Measurements from ENCODE around the gene CDH7. TPM values are rescaled to one million over a fixed set of nuclear protein-coding genes. Genes with fewer than 3 reads are reported as not detected.
A peak's percentile ranks its signal among the peaks of the same experiment; 100 is the strongest.

Gene CDH7, protein sequence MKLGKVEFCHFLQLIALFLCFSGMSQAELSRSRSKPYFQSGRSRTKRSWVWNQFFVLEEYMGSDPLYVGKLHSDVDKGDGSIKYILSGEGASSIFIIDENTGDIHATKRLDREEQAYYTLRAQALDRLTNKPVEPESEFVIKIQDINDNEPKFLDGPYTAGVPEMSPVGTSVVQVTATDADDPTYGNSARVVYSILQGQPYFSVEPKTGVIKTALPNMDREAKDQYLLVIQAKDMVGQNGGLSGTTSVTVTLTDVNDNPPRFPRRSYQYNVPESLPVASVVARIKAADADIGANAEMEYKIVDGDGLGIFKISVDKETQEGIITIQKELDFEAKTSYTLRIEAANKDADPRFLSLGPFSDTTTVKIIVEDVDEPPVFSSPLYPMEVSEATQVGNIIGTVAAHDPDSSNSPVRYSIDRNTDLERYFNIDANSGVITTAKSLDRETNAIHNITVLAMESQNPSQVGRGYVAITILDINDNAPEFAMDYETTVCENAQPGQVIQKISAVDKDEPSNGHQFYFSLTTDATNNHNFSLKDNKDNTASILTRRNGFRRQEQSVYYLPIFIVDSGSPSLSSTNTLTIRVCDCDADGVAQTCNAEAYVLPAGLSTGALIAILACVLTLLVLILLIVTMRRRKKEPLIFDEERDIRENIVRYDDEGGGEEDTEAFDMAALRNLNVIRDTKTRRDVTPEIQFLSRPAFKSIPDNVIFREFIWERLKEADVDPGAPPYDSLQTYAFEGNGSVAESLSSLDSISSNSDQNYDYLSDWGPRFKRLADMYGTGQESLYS
- not detected in 2 replicates for total RNA-seq

DNA sequence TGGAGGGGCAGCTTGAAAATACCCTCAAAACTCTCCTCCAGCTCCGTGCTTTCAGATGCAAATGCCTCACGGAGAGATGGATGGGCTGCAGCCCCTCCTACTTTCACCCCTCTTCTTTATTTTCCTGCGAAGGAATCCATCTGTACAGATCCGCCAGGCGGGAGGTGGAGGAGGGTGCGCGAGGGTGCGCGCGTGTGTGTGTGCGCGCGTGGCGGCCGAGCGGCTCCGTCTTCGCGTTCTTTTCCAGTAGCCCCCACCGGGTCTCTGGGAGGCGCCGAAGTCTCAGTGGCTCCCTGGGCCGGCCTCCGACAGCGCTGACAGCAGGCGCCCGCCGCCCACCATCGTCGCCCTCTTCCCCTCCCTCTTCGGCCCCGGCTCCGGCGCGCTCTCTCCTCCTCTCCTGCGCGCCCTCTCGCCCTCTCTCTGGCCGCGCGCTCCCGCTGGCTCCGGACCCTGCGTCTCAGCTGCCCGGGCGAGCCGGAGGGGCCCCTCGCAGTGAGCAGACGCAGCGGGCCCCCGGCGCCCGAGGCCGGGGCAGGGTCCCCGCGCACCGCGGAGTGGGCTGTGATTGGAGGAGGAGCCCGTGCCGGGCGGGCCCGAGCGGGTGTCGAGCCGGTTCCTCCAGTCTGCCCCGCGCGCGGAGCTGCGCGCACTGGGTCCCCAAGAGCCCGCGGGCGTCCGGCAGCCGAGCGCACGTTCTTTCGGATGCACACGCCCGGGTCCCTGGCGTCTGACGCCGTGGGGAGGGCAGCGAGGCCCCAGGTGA is at the start of gene CDH7:
Gene CDH7 (plus strand): TSS at position 624 of the 766 bp plus-strand sequence. CDS start 11,831 bp downstream, outside the sequence.
- Histone ChIP-seq H3K36me3 (ENCODE audit: insufficient read depth, low read length) (no peaks in the 10 kb centered on the region), H3K4me1 (ENCODE audit: insufficient read depth, low read length) (no peaks in the 10 kb centered on the region), H3K27ac (ENCODE audit: low read depth, low read length) (no peak within 1 kb of the TSS), H4K20me1 (ENCODE audit: insufficient read depth, low read length) (no peaks in the 10 kb centered on the region), H2AFZ (ENCODE audit: low read length) (no peak within 1 kb of the TSS), H3K79me2 (ENCODE audit: insufficient read depth, low read length) (no peaks in the 10 kb centered on the region), H3K27me3 (ENCODE audit: insufficient read depth, low read length) (no peaks in the 10 kb centered on the region), H3K4me3 (ENCODE audit: insufficient read depth, low read length) (no peak within 1 kb of the TSS), H3K4me2 (ENCODE audit: insufficient read depth, low read length) (no peak within 1 kb of the TSS), H3K9me3 (ENCODE audit: low read depth, low read length) (no peaks in the 10 kb centered on the region)
- DNase-seq (ENCODE audit: insufficient read length, low spot score, missing footprints): peak; percentile 27
- TF ChIP-seq, protein P1, sequence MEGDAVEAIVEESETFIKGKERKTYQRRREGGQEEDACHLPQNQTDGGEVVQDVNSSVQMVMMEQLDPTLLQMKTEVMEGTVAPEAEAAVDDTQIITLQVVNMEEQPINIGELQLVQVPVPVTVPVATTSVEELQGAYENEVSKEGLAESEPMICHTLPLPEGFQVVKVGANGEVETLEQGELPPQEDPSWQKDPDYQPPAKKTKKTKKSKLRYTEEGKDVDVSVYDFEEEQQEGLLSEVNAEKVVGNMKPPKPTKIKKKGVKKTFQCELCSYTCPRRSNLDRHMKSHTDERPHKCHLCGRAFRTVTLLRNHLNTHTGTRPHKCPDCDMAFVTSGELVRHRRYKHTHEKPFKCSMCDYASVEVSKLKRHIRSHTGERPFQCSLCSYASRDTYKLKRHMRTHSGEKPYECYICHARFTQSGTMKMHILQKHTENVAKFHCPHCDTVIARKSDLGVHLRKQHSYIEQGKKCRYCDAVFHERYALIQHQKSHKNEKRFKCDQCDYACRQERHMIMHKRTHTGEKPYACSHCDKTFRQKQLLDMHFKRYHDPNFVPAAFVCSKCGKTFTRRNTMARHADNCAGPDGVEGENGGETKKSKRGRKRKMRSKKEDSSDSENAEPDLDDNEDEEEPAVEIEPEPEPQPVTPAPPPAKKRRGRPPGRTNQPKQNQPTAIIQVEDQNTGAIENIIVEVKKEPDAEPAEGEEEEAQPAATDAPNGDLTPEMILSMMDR (IDR thresholded peaks at IDR 0.05; ENCODE audit: extremely low read depth, low read depth, low read length): no peak

DNA sequence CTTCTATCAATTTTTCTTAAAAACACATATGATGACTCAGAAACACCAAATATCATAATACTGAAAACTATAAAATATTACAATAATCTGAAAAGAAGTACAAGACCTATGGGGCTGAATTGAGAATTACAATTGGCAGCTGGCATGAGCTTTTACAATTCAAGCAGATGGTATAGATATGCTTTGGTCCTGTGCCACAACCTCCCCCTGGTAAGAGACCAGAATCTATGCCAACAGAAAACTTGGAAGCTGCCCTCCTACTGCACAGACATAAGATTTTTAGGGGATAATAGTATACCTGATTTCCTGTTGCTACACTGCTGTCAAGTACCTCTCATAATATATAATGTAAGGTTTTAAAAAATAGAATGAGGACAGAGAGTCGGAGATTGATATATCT is 46.8 kb upstream of the CDH7 start:
- no peaks in the 10 kb centered on the region for H3K4me1 ChIP-seq (ENCODE audit: insufficient read depth, low read length)
- no peak for DNase-seq (ENCODE audit: insufficient read length, low spot score, missing footprints)
- no peaks in the 10 kb centered on the region for H3K79me2 ChIP-seq (ENCODE audit: insufficient read depth, low read length)
- H3K4me2 ChIP-seq (ENCODE audit: insufficient read depth, low read length): no peak overlapping the region
- H3K36me3 ChIP-seq (ENCODE audit: insufficient read depth, low read length): no peaks in the 10 kb centered on the region
- no peak overlapping the region for H3K4me3 ChIP-seq (ENCODE audit: insufficient read depth, low read length)
- no peaks in the 10 kb centered on the region for H3K27me3 ChIP-seq (ENCODE audit: insufficient read depth, low read length)
- no peaks in the 10 kb centered on the region for H4K20me1 ChIP-seq (ENCODE audit: insufficient read depth, low read length)
- TF ChIP-seq, protein P1 (IDR thresholded peaks at IDR 0.05; ENCODE audit: extremely low read depth, low read depth, low read length): no peak
- H3K27ac ChIP-seq (ENCODE audit: low read depth, low read length): no peak overlapping the region
- H3K9me3 ChIP-seq (ENCODE audit: low read depth, low read length): peaks cover 6% of the 10 kb centered on the region
- no peak overlapping the region for H2AFZ ChIP-seq (ENCODE audit: low read length)

DNA sequence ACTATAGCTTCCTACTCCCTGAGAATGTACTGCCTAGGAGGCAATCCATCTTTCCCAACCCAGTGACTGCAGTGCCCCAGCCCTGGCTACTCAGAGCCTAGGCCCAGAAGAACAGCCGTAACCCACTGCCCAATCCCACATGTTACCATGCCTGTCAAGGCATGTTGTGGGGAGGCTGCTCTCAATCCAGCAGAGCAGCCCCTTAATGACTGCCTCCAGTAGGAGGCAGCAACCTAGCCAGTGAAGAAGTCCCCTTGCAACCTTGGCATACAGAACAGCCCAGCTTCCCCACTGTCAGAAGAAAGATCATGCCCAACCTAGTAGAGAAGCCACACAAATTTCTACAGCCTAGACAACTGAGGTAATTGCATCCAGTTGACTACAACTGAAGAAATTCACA is 44.2 kb upstream of the CDH7 start:
- no peaks in the 10 kb centered on the region for H3K27me3 ChIP-seq (ENCODE audit: insufficient read depth, low read length)

More for the DNA sequence above, 44.2 kb upstream of the CDH7 start:
- H3K36me3 ChIP-seq (ENCODE audit: insufficient read depth, low read length): no peaks in the 10 kb centered on the region
- H2AFZ ChIP-seq (ENCODE audit: low read length): no peak overlapping the region
- no peak overlapping the region for H3K4me2 ChIP-seq (ENCODE audit: insufficient read depth, low read length)
- H3K9me3 ChIP-seq (ENCODE audit: low read depth, low read length): peaks cover 6% of the 10 kb centered on the region
- no peaks in the 10 kb centered on the region for H3K4me1 ChIP-seq (ENCODE audit: insufficient read depth, low read length)
- H3K27ac ChIP-seq (ENCODE audit: low read depth, low read length): no peak overlapping the region
- no peaks in the 10 kb centered on the region for H4K20me1 ChIP-seq (ENCODE audit: insufficient read depth, low read length)
- DNase-seq (ENCODE audit: insufficient read length, low spot score, missing footprints): no peak
- no peaks in the 10 kb centered on the region for H3K79me2 ChIP-seq (ENCODE audit: insufficient read depth, low read length)
- no peak overlapping the region for H3K4me3 ChIP-seq (ENCODE audit: insufficient read depth, low read length)
- TF ChIP-seq, protein P1 (IDR thresholded peaks at IDR 0.05; ENCODE audit: extremely low read depth, low read depth, low read length): no peak

Measured in osteoblast (primary cell).